Measurements from ENCODE around the gene STON2. TPM values are rescaled to one million over a fixed set of nuclear protein-coding genes. Genes with fewer than 3 reads are reported as not detected.

STON2 gene
- total and polyA plus RNA-seq, 2 of the 13 experiments (the other 11 are each of a cell fraction or from before 2014, with no cell fraction given): 2.1 to 11.0 TPM

GRCh38 chr14:81276073-81277069 lies 123.8 kb downstream of the STON2 start:
- ATAC-seq (peak; percentile 80), FAIRE-seq (peak; percentile 57), DNase-seq (ENCODE audit: low spot score) (peak; percentile 65)
- no peaks in the 10 kb centered on the region for H3K9me3 ChIP-seq (ENCODE audit: low read length)
- no peak overlapping the region for H2AFZ ChIP-seq (ENCODE audit: low read length)
- no peaks in the 10 kb centered on the region for H3K27me3 ChIP-seq (ENCODE audit: control insufficient read depth in 1 of 2, insufficient read depth in 2 of 2, low read length in 2 of 2)
- intact Hi-C loops (cut with micrococcal nuclease; ENCODE audit: unreplicated experiment) (no loop called here), in situ Hi-C loops (cut with HindIII; ENCODE audit: extremely low pct_ligation_motif_present, low pct_unique_long_range_greater_than_20kb) (no loop called here)
- no peaks in the 10 kb centered on the region; a peak in 1 of 5 replicates for H3K36me3 ChIP-seq (replicated peaks in 1 of 2; ENCODE audit: control insufficient read depth in 1 of 2, insufficient read depth in 2 of 2, low read length in 2 of 2)
- WGBS (ENCODE audit: low lambda C conversion rate): 71% methylated on average over 11 of the region's 11 CpGs
- H3K4me3 ChIP-seq (replicated peaks in 1 of 3; ENCODE audit: insufficient read depth in 1 of 3, low read depth in 2 of 3, low read length in 3 of 3): no peak overlapping the region
- BruUV-seq (replicated peaks): no TSS peak
- H3K4me1 ChIP-seq (ENCODE audit: insufficient read depth, low read length): peaks cover 20% of the 10 kb centered on the region
- ChIA-PET POLR2A (interaction anchor here (1.6 kb wide), 1 partner anchor 55 kb away, joined by 4 read pairs; the partner anchor contains the start of gene GTF2A1), CTCF (ENCODE audit: low intra/inter-chr PET ratio, low total read pairs) (no interaction called here)
- no peak overlapping the region for H3K27ac ChIP-seq (ENCODE audit: extremely low read length, insufficient read depth, low read length)
- no peaks in the 10 kb centered on the region for H4K20me1 ChIP-seq (ENCODE audit: insufficient read depth, low read length)
- no peaks in the 10 kb centered on the region for H3K79me2 ChIP-seq (ENCODE audit: insufficient read depth, low read length)
- no peak overlapping the region for H3K9ac ChIP-seq (ENCODE audit: insufficient read depth, low read depth, low read length)
- H3K4me2 ChIP-seq (ENCODE audit: low read depth, low read length): peak overlapping the region; percentile 10; the same call in 1 of the 2 replicates
- TF ChIP-seq ZBTB43 (CRISPR knock-in tag; conservative IDR thresholded peaks at IDR 0.05) (peak; percentile 92), ZNF205 (CRISPR knock-in tag; IDR thresholded peaks at IDR 0.05) (no peak), KDM5A (IDR thresholded peaks at IDR 0.05; ENCODE audit: borderline replicate concordance, low read length) (no peak), ZFP82 (CRISPR knock-in tag; IDR thresholded peaks at IDR 0.05; ENCODE audit: borderline replicate concordance) (no peak), PAXIP1 (CRISPR knock-in tag; conservative IDR thresholded peaks at IDR 0.05) (peak; percentile 62), ZNF790 (CRISPR knock-in tag; IDR thresholded peaks at IDR 0.05; ENCODE audit: borderline replicate concordance) (no peak), RXRA (CRISPR knock-in tag; IDR thresholded peaks at IDR 0.05) (no peak), NR2F1 (CRISPR knock-in tag; IDR thresholded peaks at IDR 0.05) (no peak), MAZ (IDR thresholded peaks at IDR 0.05; ENCODE audit: borderline replicate concordance, low read depth, low read length) (no peak), MAZ (CRISPR knock-in tag; IDR thresholded peaks at IDR 0.05; ENCODE audit: low read depth) (no peak), SOX13 (IDR thresholded peaks at IDR 0.05) (no peak), SOX13 (CRISPR knock-in tag; conservative IDR thresholded peaks at IDR 0.05 in 1 of 2, IDR thresholded peaks at IDR 0.05 in 1 of 2) (peak in 1 of 2 experiments; percentile 58; a peak in 1 of 4 replicates)
- TF ChIP-seq, protein P1, sequence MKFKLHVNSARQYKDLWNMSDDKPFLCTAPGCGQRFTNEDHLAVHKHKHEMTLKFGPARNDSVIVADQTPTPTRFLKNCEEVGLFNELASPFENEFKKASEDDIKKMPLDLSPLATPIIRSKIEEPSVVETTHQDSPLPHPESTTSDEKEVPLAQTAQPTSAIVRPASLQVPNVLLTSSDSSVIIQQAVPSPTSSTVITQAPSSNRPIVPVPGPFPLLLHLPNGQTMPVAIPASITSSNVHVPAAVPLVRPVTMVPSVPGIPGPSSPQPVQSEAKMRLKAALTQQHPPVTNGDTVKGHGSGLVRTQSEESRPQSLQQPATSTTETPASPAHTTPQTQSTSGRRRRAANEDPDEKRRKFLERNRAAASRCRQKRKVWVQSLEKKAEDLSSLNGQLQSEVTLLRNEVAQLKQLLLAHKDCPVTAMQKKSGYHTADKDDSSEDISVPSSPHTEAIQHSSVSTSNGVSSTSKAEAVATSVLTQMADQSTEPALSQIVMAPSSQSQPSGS (CRISPR knock-in tag; IDR thresholded peaks at IDR 0.05): no peak
- TF ChIP-seq, protein P2, sequence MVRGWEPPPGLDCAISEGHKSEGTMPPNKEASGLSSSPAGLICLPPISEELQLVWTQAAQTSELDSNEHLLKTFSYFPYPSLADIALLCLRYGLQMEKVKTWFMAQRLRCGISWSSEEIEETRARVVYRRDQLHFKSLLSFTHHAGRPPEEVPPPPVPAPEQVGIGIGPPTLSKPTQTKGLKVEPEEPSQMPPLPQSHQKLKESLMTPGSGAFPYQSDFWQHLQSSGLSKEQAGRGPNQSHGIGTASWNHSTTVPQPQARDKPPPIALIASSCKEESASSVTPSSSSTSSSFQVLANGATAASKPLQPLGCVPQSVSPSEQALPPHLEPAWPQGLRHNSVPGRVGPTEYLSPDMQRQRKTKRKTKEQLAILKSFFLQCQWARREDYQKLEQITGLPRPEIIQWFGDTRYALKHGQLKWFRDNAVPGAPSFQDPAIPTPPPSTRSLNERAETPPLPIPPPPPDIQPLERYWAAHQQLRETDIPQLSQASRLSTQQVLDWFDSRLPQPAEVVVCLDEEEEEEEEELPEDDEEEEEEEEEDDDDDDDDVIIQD (CRISPR knock-in tag; IDR thresholded peaks at IDR 0.05; ENCODE audit: low read depth): peak; percentile 64; the same call in 1 of the 2 replicates
